Measurements from ENCODE around the gene LCK.
"Not testable (repeated sequence)": the region's sequence is repeated elsewhere in the genome, so short reads cannot be mapped to it uniquely, and the experiment has no call there.

LCK gene

DNA sequence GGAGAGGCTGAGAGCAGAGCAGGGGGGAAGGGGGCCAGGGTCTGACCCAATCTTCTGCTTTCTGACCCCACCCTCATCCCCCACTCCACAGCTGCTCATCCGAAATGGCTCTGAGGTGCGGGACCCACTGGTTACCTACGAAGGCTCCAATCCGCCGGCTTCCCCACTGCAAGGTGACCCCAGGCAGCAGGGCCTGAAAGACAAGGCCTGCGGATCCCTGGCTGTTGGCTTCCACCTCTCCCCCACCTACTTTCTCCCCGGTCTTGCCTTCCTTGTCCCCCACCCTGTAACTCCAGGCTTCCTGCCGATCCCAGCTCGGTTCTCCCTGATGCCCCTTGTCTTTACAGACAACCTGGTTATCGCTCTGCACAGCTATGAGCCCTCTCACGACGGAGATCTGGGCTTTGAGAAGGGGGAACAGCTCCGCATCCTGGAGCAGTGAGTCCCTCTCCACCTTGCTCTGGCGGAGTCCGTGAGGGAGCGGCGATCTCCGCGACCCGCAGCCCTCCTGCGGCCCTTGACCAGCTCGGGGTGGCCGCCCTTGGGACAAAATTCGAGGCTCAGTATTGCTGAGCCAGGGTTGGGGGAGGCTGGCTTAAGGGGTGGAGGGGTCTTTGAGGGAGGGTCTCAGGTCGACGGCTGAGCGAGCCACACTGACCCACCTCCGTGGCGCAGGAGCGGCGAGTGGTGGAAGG is 23.7 kb downstream of the LCK start:
- DNase-seq: no peak

DNA sequence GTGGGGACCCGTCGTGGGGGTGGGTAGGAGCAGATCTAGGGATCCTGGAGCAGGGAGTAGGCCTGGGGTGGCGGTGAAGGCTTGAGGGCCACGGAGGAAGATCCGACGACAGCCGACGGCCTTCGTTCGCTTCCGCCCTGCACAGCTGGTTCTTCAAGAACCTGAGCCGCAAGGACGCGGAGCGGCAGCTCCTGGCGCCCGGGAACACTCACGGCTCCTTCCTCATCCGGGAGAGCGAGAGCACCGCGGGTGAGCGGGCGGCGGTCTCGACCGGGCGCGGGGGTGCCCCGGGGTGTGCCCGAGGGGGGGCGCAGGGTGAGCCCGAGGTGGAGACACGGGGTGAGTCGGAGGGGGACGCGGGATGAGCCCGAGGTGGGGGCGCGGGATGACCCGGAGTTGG is 24.4 kb downstream of the LCK start:
- DNase-seq: no peak

DNA sequence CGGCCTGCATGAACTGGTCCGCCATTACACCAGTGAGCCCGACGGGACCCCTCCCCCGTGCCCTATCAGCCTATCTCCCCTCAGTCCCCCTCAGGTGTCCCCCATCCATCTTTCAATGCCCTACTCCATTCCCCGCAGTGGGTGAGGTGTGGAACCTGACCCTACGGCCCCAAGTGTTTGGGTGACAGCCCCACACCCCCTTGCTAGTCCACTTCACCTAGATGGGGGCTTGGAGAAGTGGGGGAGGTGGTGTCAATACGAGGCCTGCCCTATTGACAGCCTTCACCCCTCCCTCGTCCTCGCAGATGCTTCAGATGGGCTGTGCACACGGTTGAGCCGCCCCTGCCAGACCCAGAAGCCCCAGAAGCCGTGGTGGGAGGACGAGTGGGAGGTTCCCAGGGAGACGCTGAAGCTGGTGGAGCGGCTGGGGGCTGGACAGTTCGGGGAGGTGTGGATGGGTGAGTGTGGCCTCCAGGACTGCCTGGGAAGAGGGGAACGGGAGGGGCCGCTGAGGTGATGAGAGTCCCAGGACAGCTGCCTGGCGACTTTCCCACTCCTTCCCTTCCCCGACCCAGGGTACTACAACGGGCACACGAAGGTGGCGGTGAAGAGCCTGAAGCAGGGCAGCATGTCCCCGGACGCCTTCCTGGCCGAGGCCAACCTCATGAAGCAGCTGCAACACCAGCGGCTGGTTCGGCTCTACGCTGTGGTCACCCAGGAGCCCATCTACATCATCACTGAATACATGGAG is 25.1 kb downstream of the LCK start:
- DNase-seq: no peak

GRCh38 chr1:32284777-32285176 is 33.7 kb downstream of the LCK start:
- not testable (repeated sequence) for DNase-seq

DNA sequence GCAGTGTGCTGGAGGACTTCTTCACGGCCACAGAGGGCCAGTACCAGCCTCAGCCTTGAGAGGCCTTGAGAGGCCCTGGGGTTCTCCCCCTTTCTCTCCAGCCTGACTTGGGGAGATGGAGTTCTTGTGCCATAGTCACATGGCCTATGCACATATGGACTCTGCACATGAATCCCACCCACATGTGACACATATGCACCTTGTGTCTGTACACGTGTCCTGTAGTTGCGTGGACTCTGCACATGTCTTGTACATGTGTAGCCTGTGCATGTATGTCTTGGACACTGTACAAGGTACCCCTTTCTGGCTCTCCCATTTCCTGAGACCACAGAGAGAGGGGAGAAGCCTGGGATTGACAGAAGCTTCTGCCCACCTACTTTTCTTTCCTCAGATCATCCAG is 34.6 kb downstream of the LCK start:
- DNase-seq: no peak

- no peak for DNase-seq
These were observed 35.7 kb downstream of the LCK start for GRCh38 chr1:32286763-32287162.

GRCh38 chr1:32289256-32289655 is 38.2 kb downstream of the LCK start:
- DNase-seq: no peak

- no peak for DNase-seq
These were observed 40.2 kb downstream of the LCK start for GRCh38 chr1:32291145-32291707.

DNA sequence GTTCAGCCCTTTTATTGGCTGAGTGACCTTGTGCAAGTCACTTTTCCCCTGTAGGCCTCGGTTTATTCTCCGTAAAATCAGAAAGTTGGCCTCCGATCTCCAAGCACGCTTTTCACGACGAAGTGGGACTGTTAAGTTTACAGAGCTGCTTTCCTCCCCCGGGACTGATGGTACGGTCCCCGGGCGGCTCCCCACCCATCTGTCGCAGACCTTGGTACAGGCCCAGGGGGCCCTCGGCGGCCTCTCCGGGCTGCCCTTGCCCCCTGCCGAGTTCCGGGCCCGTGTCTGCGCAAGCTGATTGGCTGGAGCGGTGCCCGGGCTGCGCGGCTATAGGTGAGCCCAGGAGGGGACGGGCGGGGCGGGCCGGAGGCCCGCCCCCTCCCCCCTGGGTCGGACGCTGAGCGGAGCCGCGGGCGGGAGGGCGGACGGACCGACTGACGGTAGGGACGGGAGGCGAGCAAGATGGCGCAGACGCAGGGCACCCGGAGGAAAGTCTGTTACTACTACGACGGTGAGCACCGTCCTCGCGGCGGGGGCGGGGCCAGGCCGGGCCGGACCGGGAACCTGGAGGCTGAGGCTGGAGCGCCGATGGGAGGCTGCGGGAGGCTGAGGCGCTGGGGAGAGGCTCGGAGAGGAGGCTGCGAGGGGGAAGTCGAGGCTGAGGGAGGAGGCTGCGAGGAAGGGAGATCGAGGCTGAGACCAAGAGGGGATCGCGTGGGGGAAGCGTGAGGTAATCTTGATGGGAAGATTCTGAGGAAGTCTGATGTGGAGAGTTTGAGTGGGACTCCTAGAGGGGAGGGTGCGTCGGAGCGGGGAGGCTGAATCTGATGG is 40.9 kb downstream of the LCK start, which contains the start of gene HDAC1:
Gene HDAC1, plus strand, starts transcription at position 376 of the 831 bp plus-strand sequence. Its CDS starts 87 bp downstream, at position 463.
- DNase-seq: peak; percentile 97

DNA sequence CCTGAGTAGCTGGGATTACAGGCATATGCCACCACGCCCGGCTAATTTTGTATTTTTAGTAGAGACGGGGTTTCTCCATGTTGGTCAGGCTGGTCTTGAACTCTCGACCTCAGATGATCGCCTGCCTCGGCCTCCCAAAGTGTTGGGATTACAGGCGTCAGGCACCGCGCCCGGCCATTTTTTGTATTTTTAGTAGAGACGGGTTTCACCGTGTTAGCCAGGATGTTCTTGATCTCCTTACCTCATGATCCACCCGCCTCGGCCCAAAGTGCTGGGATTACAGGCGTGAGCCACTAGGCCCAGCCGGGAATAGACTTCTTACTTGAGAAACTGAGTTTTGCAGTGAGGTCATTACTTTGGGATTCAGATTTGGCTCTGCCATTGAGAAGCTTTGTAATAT is 47.1 kb downstream of the LCK start:
- DNase-seq: not testable (repeated sequence)

GRCh38 chr1:32299327-32299726 is 48.3 kb downstream of the LCK start:
- DNase-seq: no peak

DNA sequence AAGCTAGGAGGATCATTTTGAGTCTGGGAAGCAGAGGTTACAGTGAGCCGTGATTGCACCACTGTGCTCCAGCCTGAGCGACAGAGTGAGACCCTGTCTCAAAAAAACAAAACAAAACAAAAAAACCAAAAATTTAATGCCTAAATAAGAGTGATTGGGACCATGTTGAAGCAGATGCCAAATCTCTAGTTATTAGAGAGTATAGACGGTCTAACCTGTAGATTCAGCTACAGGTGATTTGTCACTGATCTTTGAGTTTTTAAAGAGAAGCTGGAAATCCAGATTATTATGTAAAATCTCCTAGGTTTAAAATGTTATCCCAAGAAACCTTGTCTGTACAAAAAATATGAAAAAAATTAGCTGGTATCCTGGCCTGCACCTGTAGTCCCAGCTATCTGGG is 52.3 kb downstream of the LCK start:
- DNase-seq: no peak

DNA sequence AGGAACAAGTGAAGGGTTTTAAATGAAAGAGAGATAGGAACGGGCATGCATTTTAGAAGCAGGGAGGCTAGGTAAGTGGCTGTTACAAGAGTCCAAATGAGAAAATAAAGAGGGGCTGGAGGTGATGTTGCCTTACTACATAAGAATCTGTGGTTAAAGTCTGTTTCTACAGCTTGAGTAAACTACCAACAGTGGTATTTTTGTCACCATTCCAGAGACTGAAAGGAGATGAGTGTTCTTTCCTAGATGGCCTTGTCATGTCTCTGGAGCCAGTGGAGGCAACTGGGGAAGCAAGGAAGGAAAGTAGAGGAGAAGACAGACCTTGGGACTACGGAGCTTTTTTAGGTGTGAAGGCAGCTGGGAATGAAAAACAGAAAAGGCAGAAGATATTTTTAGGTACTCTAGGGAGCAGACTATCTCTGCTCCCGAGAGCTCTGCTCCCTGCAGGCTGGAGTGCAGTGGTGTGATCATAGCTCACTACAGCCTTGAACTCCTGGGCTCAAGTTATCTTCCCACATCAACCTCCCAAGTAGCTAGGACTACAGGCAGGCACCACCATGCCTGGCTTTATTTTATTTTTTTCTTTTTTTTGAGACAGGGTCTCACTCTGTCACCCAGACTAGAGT is 53.0 kb downstream of the LCK start:
- no peak for DNase-seq

- no peak for DNase-seq
These were observed 54.2 kb downstream of the LCK start for GRCh38 chr1:32305310-32305709.

- DNase-seq: no peak
These were observed 56.3 kb downstream of the LCK start for GRCh38 chr1:32307324-32307723.

DNA sequence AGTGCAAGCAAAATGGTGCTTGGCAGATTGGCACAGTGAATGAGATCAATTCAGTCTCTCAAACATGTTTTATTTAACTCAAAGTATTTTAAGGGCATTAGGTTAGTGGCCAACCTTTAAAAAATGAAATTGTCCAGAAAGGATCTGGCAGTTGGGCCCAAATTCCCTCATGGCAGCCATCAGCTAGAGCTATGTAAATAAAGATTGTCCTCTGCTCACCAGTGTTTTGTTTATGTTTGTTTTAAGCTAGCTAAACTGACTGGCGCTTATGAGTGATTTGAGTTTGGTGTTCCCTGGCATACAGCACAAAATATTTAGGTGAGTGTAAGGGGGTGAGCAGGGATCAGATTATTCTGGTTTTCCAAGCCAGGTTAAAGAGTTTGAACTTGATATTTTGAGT is 58.9 kb downstream of the LCK start:
- no peak for DNase-seq

GRCh38 chr1:32311709-32312393 is 60.8 kb downstream of the LCK start:
- no peak for DNase-seq

DNA sequence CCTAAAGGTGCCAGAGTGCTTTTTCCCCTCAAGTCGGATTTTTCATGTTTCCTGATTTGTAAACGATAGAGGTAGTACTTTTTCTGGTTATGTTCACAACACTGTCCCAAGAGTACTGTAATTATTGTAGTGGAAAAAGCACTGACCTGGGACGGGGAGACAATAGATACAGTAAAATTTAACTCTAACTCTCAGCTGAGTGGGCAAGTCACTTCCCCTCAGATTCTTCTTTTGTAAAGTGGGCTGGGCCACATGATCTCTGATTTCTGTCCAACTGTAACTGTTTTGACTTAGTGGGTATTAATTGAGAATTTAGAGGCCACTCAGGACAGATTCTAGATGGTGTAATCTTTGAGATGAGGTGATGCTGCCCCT is 65.8 kb downstream of the LCK start:
- DNase-seq: no peak

DNA sequence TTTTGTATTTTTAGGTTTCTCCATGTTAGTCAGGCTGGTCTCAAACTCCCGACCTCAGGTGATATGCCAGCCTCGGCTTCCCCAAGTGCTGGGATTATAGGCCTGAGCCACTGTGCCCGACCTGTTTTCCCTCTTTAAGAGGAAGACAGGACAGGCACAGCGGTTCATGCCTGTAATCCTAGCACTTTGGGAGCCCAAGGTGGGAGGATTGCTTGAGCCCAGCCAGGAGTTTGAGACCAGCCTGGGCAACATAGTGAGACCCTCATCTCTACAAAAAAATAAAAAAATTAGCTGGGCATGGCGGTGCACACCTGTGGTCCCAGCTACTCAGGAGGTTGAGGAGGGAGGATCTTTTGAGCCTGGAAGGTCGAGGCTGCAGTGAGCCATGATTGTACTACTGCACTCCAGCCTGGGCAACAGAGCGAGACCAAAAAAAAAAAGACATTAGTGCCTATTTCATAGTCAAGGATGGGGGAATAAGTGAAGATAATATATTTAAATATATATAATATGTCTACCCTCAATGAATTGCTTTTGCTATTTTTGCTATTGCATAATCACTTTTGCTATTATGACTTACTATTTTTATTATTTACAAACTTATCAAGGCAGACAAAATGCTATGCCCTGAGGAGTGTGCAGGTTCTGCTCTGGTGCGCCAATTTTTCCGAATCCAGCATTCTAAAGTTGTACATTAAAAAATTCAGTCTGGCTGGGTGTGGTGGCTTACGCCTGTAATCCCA is 67.2 kb downstream of the LCK start:
- no peak for DNase-seq

DNA sequence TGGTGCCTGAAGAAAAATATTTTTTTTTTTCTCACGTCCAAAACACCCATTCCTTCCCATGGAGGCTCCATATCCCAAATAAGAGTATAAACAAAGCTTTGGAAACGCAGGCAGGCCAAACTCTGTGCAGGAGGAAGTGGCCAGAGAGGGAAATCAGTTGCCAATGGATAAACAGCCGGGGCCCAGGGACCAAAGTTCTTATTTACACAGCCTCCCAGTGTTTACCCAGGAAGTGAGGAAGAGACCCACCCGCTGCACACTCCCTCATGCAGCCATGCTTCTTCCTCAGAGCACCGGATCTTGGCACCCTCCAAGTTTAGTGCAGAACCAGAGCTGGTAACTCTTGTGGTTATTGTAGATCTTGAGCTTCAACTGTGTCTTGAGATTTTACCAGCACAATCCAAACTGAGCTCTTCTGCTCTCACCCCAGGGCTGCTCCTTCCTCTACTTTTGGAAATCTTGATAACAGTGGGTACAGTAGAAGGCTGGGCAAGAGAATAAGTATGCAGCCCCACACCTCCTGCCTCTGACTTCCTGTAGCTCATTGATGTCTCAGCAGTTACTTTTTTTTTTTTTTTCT is 70.7 kb downstream of the LCK start:
- no peak for DNase-seq

GRCh38 chr1:32327204-32327603 is 76.1 kb downstream of the LCK start:
- no peak for DNase-seq
